ENCODE results near the gene ICAM5.

DNA sequence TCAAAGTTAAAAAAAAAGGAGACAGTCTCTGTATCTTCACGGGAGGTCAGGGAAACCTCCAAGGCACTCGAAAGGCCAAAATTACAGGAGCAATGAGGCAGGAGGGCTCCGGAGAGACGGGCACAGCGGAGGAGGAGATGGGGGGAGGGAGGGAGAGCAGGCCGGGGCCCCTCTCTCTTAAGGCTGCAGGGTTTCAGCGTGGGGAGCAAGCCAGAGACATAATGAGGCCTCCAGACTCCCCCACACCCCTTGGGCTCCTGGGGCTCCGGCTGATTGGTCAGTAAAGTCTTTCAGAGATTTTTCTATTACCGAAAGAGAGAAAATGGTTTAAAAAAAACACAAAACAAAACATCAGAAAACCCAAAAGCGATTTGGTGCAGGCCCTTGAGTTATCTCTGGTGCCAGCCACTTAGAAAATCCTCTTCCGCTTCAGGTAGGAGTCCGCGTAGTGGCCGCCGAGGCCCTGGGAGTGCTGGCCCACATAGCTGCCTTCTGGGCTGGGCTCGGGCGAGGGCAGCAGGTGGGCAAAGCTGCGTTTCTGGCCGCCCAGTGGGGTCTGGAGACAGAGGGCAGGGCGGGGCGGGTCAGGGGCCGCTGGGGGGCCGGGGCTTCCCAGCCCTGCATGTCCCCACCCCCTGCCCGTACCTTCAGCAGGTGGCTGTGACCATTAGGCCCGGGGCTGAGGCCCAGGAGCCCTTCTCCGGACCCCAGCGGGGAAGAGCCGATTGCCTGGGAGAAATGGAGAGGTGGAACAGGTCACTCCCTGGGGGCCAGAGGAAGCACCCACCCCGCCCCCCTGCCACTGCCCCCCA lies 27.5 kb downstream of the ICAM5 start:
- TF ChIP-seq, protein P1, sequence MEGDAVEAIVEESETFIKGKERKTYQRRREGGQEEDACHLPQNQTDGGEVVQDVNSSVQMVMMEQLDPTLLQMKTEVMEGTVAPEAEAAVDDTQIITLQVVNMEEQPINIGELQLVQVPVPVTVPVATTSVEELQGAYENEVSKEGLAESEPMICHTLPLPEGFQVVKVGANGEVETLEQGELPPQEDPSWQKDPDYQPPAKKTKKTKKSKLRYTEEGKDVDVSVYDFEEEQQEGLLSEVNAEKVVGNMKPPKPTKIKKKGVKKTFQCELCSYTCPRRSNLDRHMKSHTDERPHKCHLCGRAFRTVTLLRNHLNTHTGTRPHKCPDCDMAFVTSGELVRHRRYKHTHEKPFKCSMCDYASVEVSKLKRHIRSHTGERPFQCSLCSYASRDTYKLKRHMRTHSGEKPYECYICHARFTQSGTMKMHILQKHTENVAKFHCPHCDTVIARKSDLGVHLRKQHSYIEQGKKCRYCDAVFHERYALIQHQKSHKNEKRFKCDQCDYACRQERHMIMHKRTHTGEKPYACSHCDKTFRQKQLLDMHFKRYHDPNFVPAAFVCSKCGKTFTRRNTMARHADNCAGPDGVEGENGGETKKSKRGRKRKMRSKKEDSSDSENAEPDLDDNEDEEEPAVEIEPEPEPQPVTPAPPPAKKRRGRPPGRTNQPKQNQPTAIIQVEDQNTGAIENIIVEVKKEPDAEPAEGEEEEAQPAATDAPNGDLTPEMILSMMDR (IDR thresholded peaks at IDR 0.05; ENCODE audit: low read depth, low read length) = no peak
- TF ChIP-seq POLR2A (IDR thresholded peaks at IDR 0.05; ENCODE audit: extremely low read depth, insufficient read length) = no peak
